Measurements from ENCODE around the gene ADRA1B. TPM values are rescaled to one million over a fixed set of nuclear protein-coding genes. Genes with fewer than 3 reads are reported as not detected.

The ADRA1B gene
- total RNA-seq, 2 experiments from 2014 or later, result not detected

GRCh38 chr5:159884917-159885620 lies 31.2 kb upstream of the ADRA1B start:
- no peak for ATAC-seq (ENCODE audit: poor library complexity)
- Mint-ChIP-seq H3K27ac (no peak overlapping the region), H3K9me3 (no peaks in the 10 kb centered on the region), H3K36me3 (ENCODE audit: low read depth) (no peaks in the 10 kb centered on the region), H3K4me1 (ENCODE audit: low read depth) (no peaks in the 10 kb centered on the region), H3K4me3 (no peak overlapping the region), H3K27me3 (peaks cover 22% of the 10 kb centered on the region)
- CTCF ChIA-PET, result no interaction called here
- Histone ChIP-seq H3K36me3 (ENCODE audit: insufficient read depth, low read length) (no peaks in the 10 kb centered on the region), H3K27me3 (ENCODE audit: control insufficient read depth in 1 of 2, insufficient read depth in 2 of 2, low read length in 2 of 2) (peaks cover 0 to 4% of the 10 kb centered on the region in 2 experiments), H3K4me3 (ENCODE audit: low read length) (no peak overlapping the region), H3K9me3 (ENCODE audit: control insufficient read depth in 1 of 2, insufficient read depth in 1 of 2, low read length in 2 of 2) (no peaks in the 10 kb centered on the region), H3K4me1 (ENCODE audit: insufficient read depth, low read length) (no peaks in the 10 kb centered on the region), H3K27ac (ENCODE audit: low read depth in 1 of 2, low read length in 2 of 2) (no peak overlapping the region)
- no peak for DNase-seq
- POLR2A ChIA-PET, result no interaction called here
- no peak for TF ChIP-seq CTCF (IDR thresholded peaks at IDR 0.05)
- intact Hi-C loops (cut with DNase I, micrococcal nuclease), result no loop called here

- Histone ChIP-seq H3K27me3 (ENCODE audit: control insufficient read depth in 1 of 2, insufficient read depth in 2 of 2, low read length in 2 of 2) (peaks cover 0 to 4% of the 10 kb centered on the region in 2 experiments), H3K36me3 (ENCODE audit: insufficient read depth, low read length) (no peaks in the 10 kb centered on the region), H3K27ac (ENCODE audit: low read depth in 1 of 2, low read length in 2 of 2) (no peak overlapping the region), H3K9me3 (ENCODE audit: control insufficient read depth in 1 of 2, insufficient read depth in 1 of 2, low read length in 2 of 2) (no peaks in the 10 kb centered on the region), H3K4me3 (ENCODE audit: low read length) (no peak overlapping the region), H3K4me1 (ENCODE audit: insufficient read depth, low read length) (no peaks in the 10 kb centered on the region)
- no peak for DNase-seq
- H3K27me3 Mint-ChIP-seq, result peaks cover 24% of the 10 kb centered on the region
- CTCF ChIA-PET, result no interaction called here
- no peaks in the 10 kb centered on the region for H3K36me3 Mint-ChIP-seq (ENCODE audit: low read depth)
- POLR2A ChIA-PET, result no interaction called here
- intact Hi-C loops (cut with DNase I, micrococcal nuclease), result no loop called here
- no peak for ATAC-seq (ENCODE audit: poor library complexity)
- no peak overlapping the region for H3K4me3 Mint-ChIP-seq
- no peak for TF ChIP-seq CTCF (IDR thresholded peaks at IDR 0.05)
- H3K27ac Mint-ChIP-seq, result no peak overlapping the region
- H3K4me1 Mint-ChIP-seq (ENCODE audit: low read depth), result no peaks in the 10 kb centered on the region
- no peaks in the 10 kb centered on the region for H3K9me3 Mint-ChIP-seq
Measured at GRCh38 chr5:159886296-159886695, 30.0 kb upstream of the ADRA1B start.

GRCh38 chr5:159887050-159887449 lies 29.2 kb upstream of the ADRA1B start:
- Mint-ChIP-seq H3K27ac (no peak overlapping the region), H3K4me3 (no peak overlapping the region)

More at GRCh38 chr5:159887050-159887449, 29.2 kb upstream of the ADRA1B start:
- no peaks in the 10 kb centered on the region for H3K9me3 ChIP-seq (ENCODE audit: control insufficient read depth in 1 of 2, insufficient read depth in 1 of 2, low read length in 2 of 2)
- DNase-seq (no peak), ATAC-seq (ENCODE audit: poor library complexity) (no peak)
- ChIA-PET CTCF (no interaction called here), POLR2A (no interaction called here)
- Mint-ChIP-seq H3K27me3 (peaks cover 21% of the 10 kb centered on the region), H3K4me1 (ENCODE audit: low read depth) (no peaks in the 10 kb centered on the region), H3K36me3 (ENCODE audit: low read depth) (no peaks in the 10 kb centered on the region), H3K9me3 (no peaks in the 10 kb centered on the region)
- H3K36me3 ChIP-seq (ENCODE audit: insufficient read depth, low read length), result no peaks in the 10 kb centered on the region
- TF ChIP-seq CTCF (IDR thresholded peaks at IDR 0.05), result no peak
- no peak overlapping the region for H3K4me3 ChIP-seq (ENCODE audit: low read length)
- H3K27me3 ChIP-seq (ENCODE audit: control insufficient read depth in 1 of 2, insufficient read depth in 2 of 2, low read length in 2 of 2), result peaks cover 0 to 2% of the 10 kb centered on the region in 2 experiments
- H3K4me1 ChIP-seq (ENCODE audit: insufficient read depth, low read length), result no peaks in the 10 kb centered on the region
- no peak overlapping the region for H3K27ac ChIP-seq (ENCODE audit: low read depth in 1 of 2, low read length in 2 of 2)
- intact Hi-C loops (cut with DNase I, micrococcal nuclease), result no loop called here
